ENCODE results near the gene EPHA1.

GRCh38 chr7:143351060-143351459, 57.6 kb downstream of the EPHA1 start:
- no peak for TF ChIP-seq POLR2A (IDR thresholded peaks at IDR 0.05)
- TF ChIP-seq, protein P1, sequence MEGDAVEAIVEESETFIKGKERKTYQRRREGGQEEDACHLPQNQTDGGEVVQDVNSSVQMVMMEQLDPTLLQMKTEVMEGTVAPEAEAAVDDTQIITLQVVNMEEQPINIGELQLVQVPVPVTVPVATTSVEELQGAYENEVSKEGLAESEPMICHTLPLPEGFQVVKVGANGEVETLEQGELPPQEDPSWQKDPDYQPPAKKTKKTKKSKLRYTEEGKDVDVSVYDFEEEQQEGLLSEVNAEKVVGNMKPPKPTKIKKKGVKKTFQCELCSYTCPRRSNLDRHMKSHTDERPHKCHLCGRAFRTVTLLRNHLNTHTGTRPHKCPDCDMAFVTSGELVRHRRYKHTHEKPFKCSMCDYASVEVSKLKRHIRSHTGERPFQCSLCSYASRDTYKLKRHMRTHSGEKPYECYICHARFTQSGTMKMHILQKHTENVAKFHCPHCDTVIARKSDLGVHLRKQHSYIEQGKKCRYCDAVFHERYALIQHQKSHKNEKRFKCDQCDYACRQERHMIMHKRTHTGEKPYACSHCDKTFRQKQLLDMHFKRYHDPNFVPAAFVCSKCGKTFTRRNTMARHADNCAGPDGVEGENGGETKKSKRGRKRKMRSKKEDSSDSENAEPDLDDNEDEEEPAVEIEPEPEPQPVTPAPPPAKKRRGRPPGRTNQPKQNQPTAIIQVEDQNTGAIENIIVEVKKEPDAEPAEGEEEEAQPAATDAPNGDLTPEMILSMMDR (IDR thresholded peaks at IDR 0.05) = no peak

Measured in body of pancreas (tissue), 4 donors.